ENCODE results near the gene SLC9C2.

Gene SLC9C2

DNA sequence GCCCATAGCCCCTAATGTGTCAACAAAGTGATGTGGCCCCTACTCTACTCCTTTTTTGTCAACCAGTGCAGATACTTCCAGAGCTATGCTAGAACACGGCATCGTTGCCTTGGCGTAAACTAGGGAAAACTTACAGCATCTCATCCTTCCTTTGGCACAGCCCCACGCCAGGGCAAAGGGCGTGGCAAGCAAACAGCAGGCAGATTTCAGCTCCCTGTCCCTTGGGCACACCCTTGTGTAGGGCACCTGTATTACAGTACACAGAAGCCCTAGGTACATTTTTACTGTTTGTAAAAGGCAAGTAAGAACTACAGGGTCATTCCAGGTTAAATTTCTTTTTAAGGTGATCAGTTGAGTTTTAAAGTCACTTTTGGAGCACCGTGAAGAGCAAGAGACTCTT lies 96.4 kb downstream of the SLC9C2 start:
- TF ChIP-seq, protein P1, sequence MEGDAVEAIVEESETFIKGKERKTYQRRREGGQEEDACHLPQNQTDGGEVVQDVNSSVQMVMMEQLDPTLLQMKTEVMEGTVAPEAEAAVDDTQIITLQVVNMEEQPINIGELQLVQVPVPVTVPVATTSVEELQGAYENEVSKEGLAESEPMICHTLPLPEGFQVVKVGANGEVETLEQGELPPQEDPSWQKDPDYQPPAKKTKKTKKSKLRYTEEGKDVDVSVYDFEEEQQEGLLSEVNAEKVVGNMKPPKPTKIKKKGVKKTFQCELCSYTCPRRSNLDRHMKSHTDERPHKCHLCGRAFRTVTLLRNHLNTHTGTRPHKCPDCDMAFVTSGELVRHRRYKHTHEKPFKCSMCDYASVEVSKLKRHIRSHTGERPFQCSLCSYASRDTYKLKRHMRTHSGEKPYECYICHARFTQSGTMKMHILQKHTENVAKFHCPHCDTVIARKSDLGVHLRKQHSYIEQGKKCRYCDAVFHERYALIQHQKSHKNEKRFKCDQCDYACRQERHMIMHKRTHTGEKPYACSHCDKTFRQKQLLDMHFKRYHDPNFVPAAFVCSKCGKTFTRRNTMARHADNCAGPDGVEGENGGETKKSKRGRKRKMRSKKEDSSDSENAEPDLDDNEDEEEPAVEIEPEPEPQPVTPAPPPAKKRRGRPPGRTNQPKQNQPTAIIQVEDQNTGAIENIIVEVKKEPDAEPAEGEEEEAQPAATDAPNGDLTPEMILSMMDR (conservative IDR thresholded peaks at IDR 0.05; ENCODE audit: low read depth, low read length): peak; percentile 48
- no peak for DNase-seq (ENCODE audit: low read depth)
- no peak overlapping the region for H3K4me3 ChIP-seq (ENCODE audit: low read length)

DNA sequence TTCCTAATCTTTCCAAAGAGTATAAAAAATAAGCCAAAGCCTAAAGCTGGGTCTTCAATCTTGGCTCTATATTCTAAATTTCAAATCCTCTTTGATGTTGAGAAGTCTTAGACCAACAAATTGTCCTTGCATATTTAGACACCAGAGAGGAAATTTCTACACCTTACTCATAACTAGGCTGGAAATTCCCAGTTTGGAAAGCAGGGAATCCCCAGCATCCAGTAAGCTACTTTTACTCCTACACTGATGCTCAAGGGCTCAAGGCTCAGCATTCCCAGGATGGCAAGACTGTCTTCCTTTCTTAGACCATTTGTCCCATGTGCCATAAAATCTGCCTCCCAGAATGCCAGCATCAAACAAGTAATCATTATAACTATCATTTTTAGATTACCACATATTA lies 97.5 kb downstream of the SLC9C2 start:
- H3K4me3 ChIP-seq (ENCODE audit: low read length): no peak overlapping the region
- TF ChIP-seq, protein P1 (conservative IDR thresholded peaks at IDR 0.05; ENCODE audit: low read depth, low read length): no peak
- DNase-seq (ENCODE audit: low read depth): no peak

DNA sequence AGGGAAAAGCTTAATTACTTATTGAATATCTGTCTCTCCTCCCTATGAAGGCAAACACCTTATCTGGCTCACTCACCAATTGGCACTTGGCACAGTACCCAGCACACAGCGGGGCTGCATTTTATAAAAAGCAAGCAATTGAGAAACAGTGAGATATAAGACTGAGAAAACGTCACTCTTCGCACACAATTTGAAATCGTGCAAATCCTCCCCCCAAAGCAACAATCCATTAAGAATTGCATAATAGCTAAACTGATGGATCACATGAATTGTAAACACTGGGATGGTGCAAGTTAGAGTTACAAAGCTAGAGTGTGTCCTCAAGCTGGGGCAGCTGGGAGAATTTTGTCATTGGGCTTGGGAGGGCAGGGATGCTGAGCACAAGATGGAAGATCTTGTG lies 98.6 kb downstream of the SLC9C2 start:
- no peak for DNase-seq (ENCODE audit: low read depth)
- no peak overlapping the region for H3K4me3 ChIP-seq (ENCODE audit: low read length)
- TF ChIP-seq, protein P1 (conservative IDR thresholded peaks at IDR 0.05; ENCODE audit: low read depth, low read length): no peak

DNA sequence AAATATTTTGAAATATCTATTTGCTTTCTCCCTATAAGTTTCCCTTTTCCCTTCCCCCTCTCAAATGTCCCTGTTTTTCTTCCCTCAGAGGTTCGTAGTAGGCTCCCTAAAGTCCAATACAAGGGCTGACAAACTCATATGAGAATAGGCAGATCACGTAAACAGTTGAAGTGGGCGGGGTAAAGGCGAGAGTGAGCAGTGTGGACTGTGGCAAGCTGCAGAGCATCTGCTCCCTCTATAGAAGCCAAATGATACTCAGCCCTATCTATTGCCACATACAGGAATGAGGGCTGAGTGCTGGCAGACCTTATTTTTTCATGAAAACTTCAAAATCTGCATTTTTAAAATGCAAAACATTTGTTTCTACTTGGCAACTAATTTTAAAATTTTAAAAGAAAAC lies 99.5 kb downstream of the SLC9C2 start:
- H3K4me3 ChIP-seq (ENCODE audit: low read length): no peak overlapping the region
- DNase-seq (ENCODE audit: low read depth): no peak
- TF ChIP-seq, protein P1 (conservative IDR thresholded peaks at IDR 0.05; ENCODE audit: low read depth, low read length): no peak

DNA sequence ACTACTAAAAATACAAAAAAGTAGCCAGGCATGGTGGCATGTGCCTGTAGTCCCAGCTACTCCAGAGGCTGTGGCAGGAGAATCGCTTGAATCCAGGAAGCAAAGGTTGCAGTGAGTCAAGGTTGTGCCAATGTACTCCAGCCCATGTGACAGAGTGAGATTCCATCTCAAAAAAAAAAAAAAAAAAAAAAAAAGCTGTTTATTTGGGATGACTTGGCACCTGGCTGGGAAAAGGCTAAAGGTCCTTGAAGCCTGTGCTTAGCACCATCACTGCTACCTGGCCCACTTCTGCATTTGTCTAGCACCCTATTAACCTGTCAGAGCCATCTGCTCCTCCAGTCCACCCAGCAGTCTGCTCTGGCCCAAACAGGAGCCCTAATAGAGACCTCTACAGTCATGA lies 100.8 kb downstream of the SLC9C2 start:
- DNase-seq (ENCODE audit: low read depth): no peak
- no peak overlapping the region for H3K4me3 ChIP-seq (ENCODE audit: low read length)
- TF ChIP-seq, protein P1 (conservative IDR thresholded peaks at IDR 0.05; ENCODE audit: low read depth, low read length): no peak

DNA sequence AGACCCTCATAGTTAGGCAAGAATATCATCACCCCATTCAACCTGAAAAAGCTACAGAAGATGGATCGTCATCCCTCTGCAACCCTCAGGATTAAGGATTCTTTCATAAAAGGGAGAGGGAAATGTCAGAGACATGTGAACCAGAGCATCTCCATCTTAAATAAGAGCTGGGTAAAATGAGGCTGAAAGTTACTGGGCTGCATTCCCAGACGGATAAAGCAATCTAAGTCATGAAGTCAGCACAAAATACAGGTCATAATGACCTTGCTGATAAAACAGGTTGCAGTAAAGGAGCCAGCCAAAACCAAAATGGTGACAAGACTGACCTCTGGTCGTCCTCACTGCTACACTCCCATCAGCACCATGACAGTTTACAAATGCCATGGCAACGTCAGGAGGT lies 103.1 kb downstream of the SLC9C2 start:
- H3K4me3 ChIP-seq (ENCODE audit: low read length): no peak overlapping the region
- TF ChIP-seq, protein P1 (conservative IDR thresholded peaks at IDR 0.05; ENCODE audit: low read depth, low read length): no peak
- no peak for DNase-seq (ENCODE audit: low read depth)

DNA sequence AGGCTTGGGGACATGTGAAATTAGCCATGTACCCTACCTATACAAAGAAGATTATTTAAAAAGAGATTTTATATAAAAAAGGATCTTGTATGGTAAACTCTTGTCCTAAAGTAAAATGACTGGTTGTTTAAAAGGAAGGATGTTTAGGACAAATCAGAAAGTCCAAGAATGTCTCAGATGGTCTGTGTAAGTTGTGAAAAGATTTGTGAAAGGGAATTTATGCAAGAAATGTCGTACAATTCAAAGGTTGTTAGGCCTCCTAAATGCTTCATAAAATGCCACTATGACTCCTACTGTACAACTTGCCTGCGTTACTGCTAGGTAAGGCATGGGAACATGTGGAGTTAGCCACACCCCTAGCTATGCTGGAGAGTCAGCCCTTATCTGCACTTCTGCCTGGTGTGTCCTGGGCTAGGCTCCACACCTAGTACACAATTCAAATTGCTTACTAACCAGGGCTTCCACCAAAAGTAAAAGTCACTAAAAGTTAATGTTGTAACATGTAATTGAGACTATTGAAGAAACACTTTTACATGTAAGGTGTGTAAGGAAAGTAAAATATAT lies 106.0 kb downstream of the SLC9C2 start:
- no peak overlapping the region for H3K4me3 ChIP-seq (ENCODE audit: low read length)
- TF ChIP-seq, protein P1 (conservative IDR thresholded peaks at IDR 0.05; ENCODE audit: low read depth, low read length): no peak
- DNase-seq (ENCODE audit: low read depth): no peak
